H1 (cell line): ENCODE results near the gene PNRC2. TPM values are rescaled to one million over a fixed set of nuclear protein-coding genes. Genes with fewer than 3 reads are reported as not detected.

Source experiments
- polyA plus RNA-seq, 7 experiments: library from polyadenylated mRNA; depleted of rRNA in 3 of 7; stranded (reverse) in 5 of 7; unstranded in 2 of 7; fragments of >200 nt in 5 of 7; fragments of 200-250 nt in 2 of 7; gene quantifications; 1 replicate in 5 of 7; 2 replicates in 1 of 7; 4 replicates in 1 of 7; pipeline versions ENCODE4 v1.2.1 to v1.2.3, GENCODE V29; 2011 to 2013; ENCODE audit warnings: missing spikeins in 2 of 7, mixed read lengths in 2 of 7
- total RNA-seq: library from RNA; stranded (reverse); fragmentation: NEBNext Ultra II Directional; extraction: Animal tissue kit (Norgen Biotek cat#: 25700); gene quantifications from 2 replicates; pipeline ENCODE4 v1.2.1, GENCODE V29; 2021
- TF ChIP-seq, protein P1 (sequence below): fragments of 300-600 bp; sonication (generic); IDR thresholded peaks from 2 replicates; pipeline ENCODE4 v1.7.1; 2012; ENCODE audit warnings: low read length, moderate library complexity, mild to moderate bottlenecking, inconsistent platforms; ENCODE audit not compliant: insufficient replicate concordance

PNRC2 gene
- total and polyA plus RNA-seq, 2 of the 8 experiments (the other 6 are each of a cell fraction or from before 2014, with no cell fraction given): 57.5 to 147 TPM

DNA sequence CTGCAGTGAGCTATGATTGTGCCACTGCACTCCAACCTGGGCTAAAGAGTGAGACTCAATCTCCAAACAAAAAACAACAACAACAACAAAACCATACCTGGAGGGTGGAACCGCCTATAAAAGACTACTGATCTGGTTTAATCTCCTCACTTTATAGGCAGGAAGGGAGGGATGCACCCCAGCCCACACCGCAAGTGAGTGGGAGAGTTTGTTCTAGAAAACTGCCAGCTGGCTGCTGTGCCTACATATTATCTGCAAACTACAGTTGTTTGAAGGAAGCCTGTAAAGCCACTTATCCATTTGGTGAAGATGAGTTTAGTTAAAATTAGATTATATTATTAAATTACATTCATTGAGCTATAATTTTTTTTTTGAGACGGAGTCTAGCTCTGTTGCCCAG is 29.6 kb downstream of the PNRC2 start (continued):
- TF ChIP-seq, protein P1, sequence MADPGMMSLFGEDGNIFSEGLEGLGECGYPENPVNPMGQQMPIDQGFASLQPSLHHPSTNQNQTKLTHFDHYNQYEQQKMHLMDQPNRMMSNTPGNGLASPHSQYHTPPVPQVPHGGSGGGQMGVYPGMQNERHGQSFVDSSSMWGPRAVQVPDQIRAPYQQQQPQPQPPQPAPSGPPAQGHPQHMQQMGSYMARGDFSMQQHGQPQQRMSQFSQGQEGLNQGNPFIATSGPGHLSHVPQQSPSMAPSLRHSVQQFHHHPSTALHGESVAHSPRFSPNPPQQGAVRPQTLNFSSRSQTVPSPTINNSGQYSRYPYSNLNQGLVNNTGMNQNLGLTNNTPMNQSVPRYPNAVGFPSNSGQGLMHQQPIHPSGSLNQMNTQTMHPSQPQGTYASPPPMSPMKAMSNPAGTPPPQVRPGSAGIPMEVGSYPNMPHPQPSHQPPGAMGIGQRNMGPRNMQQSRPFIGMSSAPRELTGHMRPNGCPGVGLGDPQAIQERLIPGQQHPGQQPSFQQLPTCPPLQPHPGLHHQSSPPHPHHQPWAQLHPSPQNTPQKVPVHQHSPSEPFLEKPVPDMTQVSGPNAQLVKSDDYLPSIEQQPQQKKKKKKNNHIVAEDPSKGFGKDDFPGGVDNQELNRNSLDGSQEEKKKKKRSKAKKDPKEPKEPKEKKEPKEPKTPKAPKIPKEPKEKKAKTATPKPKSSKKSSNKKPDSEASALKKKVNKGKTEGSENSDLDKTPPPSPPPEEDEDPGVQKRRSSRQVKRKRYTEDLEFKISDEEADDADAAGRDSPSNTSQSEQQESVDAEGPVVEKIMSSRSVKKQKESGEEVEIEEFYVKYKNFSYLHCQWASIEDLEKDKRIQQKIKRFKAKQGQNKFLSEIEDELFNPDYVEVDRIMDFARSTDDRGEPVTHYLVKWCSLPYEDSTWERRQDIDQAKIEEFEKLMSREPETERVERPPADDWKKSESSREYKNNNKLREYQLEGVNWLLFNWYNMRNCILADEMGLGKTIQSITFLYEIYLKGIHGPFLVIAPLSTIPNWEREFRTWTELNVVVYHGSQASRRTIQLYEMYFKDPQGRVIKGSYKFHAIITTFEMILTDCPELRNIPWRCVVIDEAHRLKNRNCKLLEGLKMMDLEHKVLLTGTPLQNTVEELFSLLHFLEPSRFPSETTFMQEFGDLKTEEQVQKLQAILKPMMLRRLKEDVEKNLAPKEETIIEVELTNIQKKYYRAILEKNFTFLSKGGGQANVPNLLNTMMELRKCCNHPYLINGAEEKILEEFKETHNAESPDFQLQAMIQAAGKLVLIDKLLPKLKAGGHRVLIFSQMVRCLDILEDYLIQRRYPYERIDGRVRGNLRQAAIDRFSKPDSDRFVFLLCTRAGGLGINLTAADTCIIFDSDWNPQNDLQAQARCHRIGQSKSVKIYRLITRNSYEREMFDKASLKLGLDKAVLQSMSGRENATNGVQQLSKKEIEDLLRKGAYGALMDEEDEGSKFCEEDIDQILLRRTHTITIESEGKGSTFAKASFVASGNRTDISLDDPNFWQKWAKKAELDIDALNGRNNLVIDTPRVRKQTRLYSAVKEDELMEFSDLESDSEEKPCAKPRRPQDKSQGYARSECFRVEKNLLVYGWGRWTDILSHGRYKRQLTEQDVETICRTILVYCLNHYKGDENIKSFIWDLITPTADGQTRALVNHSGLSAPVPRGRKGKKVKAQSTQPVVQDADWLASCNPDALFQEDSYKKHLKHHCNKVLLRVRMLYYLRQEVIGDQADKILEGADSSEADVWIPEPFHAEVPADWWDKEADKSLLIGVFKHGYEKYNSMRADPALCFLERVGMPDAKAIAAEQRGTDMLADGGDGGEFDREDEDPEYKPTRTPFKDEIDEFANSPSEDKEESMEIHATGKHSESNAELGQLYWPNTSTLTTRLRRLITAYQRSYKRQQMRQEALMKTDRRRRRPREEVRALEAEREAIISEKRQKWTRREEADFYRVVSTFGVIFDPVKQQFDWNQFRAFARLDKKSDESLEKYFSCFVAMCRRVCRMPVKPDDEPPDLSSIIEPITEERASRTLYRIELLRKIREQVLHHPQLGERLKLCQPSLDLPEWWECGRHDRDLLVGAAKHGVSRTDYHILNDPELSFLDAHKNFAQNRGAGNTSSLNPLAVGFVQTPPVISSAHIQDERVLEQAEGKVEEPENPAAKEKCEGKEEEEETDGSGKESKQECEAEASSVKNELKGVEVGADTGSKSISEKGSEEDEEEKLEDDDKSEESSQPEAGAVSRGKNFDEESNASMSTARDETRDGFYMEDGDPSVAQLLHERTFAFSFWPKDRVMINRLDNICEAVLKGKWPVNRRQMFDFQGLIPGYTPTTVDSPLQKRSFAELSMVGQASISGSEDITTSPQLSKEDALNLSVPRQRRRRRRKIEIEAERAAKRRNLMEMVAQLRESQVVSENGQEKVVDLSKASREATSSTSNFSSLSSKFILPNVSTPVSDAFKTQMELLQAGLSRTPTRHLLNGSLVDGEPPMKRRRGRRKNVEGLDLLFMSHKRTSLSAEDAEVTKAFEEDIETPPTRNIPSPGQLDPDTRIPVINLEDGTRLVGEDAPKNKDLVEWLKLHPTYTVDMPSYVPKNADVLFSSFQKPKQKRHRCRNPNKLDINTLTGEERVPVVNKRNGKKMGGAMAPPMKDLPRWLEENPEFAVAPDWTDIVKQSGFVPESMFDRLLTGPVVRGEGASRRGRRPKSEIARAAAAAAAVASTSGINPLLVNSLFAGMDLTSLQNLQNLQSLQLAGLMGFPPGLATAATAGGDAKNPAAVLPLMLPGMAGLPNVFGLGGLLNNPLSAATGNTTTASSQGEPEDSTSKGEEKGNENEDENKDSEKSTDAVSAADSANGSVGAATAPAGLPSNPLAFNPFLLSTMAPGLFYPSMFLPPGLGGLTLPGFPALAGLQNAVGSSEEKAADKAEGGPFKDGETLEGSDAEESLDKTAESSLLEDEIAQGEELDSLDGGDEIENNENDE: no peak
